ENCODE measurements around the gene ID3.

ID3 gene

GRCh38 chr1:23570001-23570691 is 10.8 kb upstream of the ID3 start:
- Histone ChIP-seq H3K4me3 (ENCODE audit: low read length) (no peak overlapping the region), H3K36me3 (ENCODE audit: insufficient read depth, low read length) (no peaks in the 10 kb centered on the region), H3K9me3 (replicated peaks; ENCODE audit: low read length) (no peaks in the 10 kb centered on the region), H3K9ac (ENCODE audit: low read depth, low read length) (no peak overlapping the region), H3K27me3 (ENCODE audit: control insufficient read depth, insufficient read depth, low read length) (no peaks in the 10 kb centered on the region), H3K4me2 (ENCODE audit: low read length) (no peak overlapping the region), H3K4me1 (ENCODE audit: control insufficient read depth, insufficient read depth, low read length) (peaks cover 22% of the 10 kb centered on the region)

GRCh38 chr1:23568608-23569383 is 9.5 kb upstream of the ID3 start:
- Histone ChIP-seq H3K9ac (ENCODE audit: low read depth, low read length) (peak overlapping the region; percentile 82), H3K4me3 (ENCODE audit: low read length) (peak overlapping the region; percentile 55), H3K4me1 (ENCODE audit: control insufficient read depth, insufficient read depth, low read length) (peaks cover 27% of the 10 kb centered on the region), H3K9me3 (replicated peaks; ENCODE audit: low read length) (no peaks in the 10 kb centered on the region), H3K36me3 (ENCODE audit: insufficient read depth, low read length) (no peaks in the 10 kb centered on the region), H3K4me2 (ENCODE audit: low read length) (peak overlapping the region; percentile 74), H3K27me3 (ENCODE audit: control insufficient read depth, insufficient read depth, low read length) (no peaks in the 10 kb centered on the region)

DNA sequence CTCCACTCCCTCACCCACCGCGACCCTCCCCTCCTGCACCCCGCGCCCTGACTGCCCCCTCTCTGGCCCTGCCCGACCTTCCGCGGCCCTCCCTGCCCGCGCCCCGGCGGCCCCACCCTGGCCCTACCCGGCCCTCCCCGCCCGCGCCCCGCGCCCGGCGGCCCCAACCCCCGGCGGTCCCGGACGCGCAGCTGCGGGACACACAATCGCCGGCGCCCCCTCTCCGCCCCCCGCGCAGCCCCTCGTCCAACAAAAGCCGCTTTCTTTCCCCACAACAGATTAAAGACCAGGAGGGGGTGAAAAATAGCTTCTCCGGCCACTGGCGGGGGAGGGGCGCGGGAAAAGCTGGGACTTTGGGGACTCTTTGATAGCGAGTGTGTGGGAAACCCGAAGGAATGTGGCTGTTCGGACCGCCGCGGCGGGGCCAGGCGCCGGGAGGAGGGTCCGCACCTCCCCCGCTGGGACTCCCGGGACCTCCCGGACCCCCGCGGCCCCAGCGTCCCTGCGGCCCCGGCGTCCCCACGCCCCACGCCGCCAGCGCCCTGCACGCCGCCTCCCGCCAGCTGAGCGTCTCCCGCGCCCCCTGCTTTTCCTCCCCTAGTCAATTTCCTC is 8.8 kb upstream of the ID3 start:
- Histone ChIP-seq H3K4me1 (ENCODE audit: control insufficient read depth, insufficient read depth, low read length) (peaks cover 34% of the 10 kb centered on the region), H3K9me3 (replicated peaks; ENCODE audit: low read length) (no peaks in the 10 kb centered on the region), H3K9ac (ENCODE audit: low read depth, low read length) (peak overlapping the region; percentile 82), H3K4me2 (ENCODE audit: low read length) (peak overlapping the region; percentile 74), H3K4me3 (ENCODE audit: low read length) (peak overlapping the region; percentile 55), H3K27me3 (ENCODE audit: control insufficient read depth, insufficient read depth, low read length) (no peaks in the 10 kb centered on the region), H3K36me3 (ENCODE audit: insufficient read depth, low read length) (no peaks in the 10 kb centered on the region)

GRCh38 chr1:23567629-23567995 is 8.3 kb upstream of the ID3 start:
- H3K4me1 ChIP-seq (ENCODE audit: control insufficient read depth, insufficient read depth, low read length): peaks cover 38% of the 10 kb centered on the region
- H3K9ac ChIP-seq (ENCODE audit: low read depth, low read length): peak overlapping the region; percentile 82
- no peaks in the 10 kb centered on the region for H3K9me3 ChIP-seq (replicated peaks; ENCODE audit: low read length)
- peak overlapping the region; percentile 74 for H3K4me2 ChIP-seq (ENCODE audit: low read length)
- no peaks in the 10 kb centered on the region for H3K27me3 ChIP-seq (ENCODE audit: control insufficient read depth, insufficient read depth, low read length)
- no peaks in the 10 kb centered on the region for H3K36me3 ChIP-seq (ENCODE audit: insufficient read depth, low read length)
- H3K4me3 ChIP-seq (ENCODE audit: low read length): peak overlapping the region; percentile 55

DNA sequence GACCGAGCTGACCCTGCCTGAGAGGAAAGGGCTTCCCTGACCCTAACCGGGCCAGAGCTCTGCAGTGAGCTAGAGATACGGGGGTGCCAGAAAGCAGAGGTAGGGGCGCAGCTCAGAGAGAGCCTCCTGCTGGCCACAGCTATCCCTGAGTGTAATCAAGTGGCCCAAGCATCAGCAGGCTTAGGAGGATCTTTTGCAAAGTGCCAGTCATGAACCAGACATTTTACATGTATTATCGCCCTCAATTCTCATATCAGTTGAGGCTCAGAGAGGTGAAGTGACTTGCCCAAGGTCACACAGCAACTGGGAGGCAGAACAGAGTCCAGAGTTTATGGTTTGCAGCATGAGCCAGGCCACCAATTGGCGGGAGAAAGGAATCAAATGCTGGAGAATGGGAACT is 7.0 kb upstream of the ID3 start:
- Histone ChIP-seq H3K27me3 (ENCODE audit: control insufficient read depth, insufficient read depth, low read length) (no peaks in the 10 kb centered on the region), H3K9me3 (replicated peaks; ENCODE audit: low read length) (no peaks in the 10 kb centered on the region), H3K4me1 (ENCODE audit: control insufficient read depth, insufficient read depth, low read length) (peaks cover 46% of the 10 kb centered on the region)

DNA sequence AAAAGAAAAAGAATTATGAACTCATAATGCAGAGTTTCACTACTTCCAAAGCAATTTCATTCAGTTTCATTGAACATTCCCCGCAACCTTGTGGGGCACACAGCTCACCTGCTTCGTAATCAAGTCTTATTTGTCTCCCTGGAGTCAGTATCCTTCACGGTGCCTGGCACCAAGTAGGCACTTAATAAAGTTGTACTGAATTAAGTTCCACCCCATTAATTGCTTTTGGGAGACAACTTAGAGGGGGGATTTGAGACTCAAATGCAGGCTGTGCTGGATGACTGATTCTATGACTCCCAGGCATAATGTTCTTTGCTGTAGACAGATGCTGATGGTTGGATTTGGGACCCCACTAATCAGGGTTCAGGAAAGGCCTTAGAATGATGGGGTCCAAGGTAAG is 6.5 kb upstream of the ID3 start:
- no peaks in the 10 kb centered on the region for H3K27me3 ChIP-seq (ENCODE audit: control insufficient read depth, insufficient read depth, low read length)
- H3K4me2 ChIP-seq (ENCODE audit: low read length): no peak overlapping the region
- no peaks in the 10 kb centered on the region for H3K36me3 ChIP-seq (ENCODE audit: insufficient read depth, low read length)
- H3K4me1 ChIP-seq (ENCODE audit: control insufficient read depth, insufficient read depth, low read length): peaks cover 51% of the 10 kb centered on the region
- no peak overlapping the region for H3K9ac ChIP-seq (ENCODE audit: low read depth, low read length)
- no peak overlapping the region for H3K4me3 ChIP-seq (ENCODE audit: low read length)
- no peaks in the 10 kb centered on the region for H3K9me3 ChIP-seq (replicated peaks; ENCODE audit: low read length)

More for the DNA sequence above, 7.0 kb upstream of the ID3 start:
- no peak overlapping the region for H3K4me2 ChIP-seq (ENCODE audit: low read length)
- H3K36me3 ChIP-seq (ENCODE audit: insufficient read depth, low read length): no peaks in the 10 kb centered on the region
- no peak overlapping the region for H3K9ac ChIP-seq (ENCODE audit: low read depth, low read length)
- no peak overlapping the region for H3K4me3 ChIP-seq (ENCODE audit: low read length)

GRCh38 chr1:23564529-23565122 is 5.3 kb upstream of the ID3 start:
- Histone ChIP-seq H3K4me2 (ENCODE audit: low read length) (no peak overlapping the region), H3K36me3 (ENCODE audit: insufficient read depth, low read length) (no peaks in the 10 kb centered on the region), H3K27me3 (ENCODE audit: control insufficient read depth, insufficient read depth, low read length) (no peaks in the 10 kb centered on the region), H3K4me1 (ENCODE audit: control insufficient read depth, insufficient read depth, low read length) (peaks cover 62% of the 10 kb centered on the region), H3K4me3 (ENCODE audit: low read length) (no peak overlapping the region), H3K9me3 (replicated peaks; ENCODE audit: low read length) (no peaks in the 10 kb centered on the region), H3K9ac (ENCODE audit: low read depth, low read length) (peak overlapping the region; percentile 84)

GRCh38 chr1:23563755-23564374 is 4.6 kb upstream of the ID3 start:
- Histone ChIP-seq H3K4me2 (ENCODE audit: low read length) (no peak overlapping the region), H3K9me3 (replicated peaks; ENCODE audit: low read length) (no peaks in the 10 kb centered on the region), H3K36me3 (ENCODE audit: insufficient read depth, low read length) (peaks cover 3% of the 10 kb centered on the region), H3K9ac (ENCODE audit: low read depth, low read length) (peak overlapping the region; percentile 84), H3K4me1 (ENCODE audit: control insufficient read depth, insufficient read depth, low read length) (peaks cover 58% of the 10 kb centered on the region), H3K4me3 (ENCODE audit: low read length) (no peak overlapping the region), H3K27me3 (ENCODE audit: control insufficient read depth, insufficient read depth, low read length) (no peaks in the 10 kb centered on the region)

DNA sequence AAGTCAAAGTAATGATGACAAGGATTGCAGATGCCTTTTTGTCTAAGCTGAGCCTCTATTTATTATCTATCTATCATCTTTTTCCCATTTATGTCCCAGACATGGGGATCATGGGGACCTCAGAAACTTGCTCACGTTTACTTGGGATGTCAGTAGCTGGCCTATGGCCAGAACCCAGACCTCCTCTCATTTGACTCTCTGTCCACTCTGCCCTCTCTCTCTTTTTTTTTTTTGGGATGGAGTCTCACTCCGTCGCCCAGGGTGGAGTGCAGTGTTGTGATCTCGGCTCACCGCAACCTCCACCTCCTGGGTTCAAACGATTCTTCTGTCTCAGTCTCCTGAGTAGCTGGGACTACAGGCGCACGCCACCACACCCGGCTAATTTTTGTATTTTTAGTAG is 3.7 kb upstream of the ID3 start:
- peak overlapping the region; percentile 57 for H3K4me2 ChIP-seq (ENCODE audit: low read length)
- H3K27me3 ChIP-seq (ENCODE audit: control insufficient read depth, insufficient read depth, low read length): no peaks in the 10 kb centered on the region
- no peak overlapping the region for H3K4me3 ChIP-seq (ENCODE audit: low read length)
- H3K4me1 ChIP-seq (ENCODE audit: control insufficient read depth, insufficient read depth, low read length): peaks cover 50% of the 10 kb centered on the region
- no peaks in the 10 kb centered on the region for H3K9me3 ChIP-seq (replicated peaks; ENCODE audit: low read length)
- H3K9ac ChIP-seq (ENCODE audit: low read depth, low read length): peak overlapping the region; percentile 84
- H3K36me3 ChIP-seq (ENCODE audit: insufficient read depth, low read length): peaks cover 12% of the 10 kb centered on the region

DNA sequence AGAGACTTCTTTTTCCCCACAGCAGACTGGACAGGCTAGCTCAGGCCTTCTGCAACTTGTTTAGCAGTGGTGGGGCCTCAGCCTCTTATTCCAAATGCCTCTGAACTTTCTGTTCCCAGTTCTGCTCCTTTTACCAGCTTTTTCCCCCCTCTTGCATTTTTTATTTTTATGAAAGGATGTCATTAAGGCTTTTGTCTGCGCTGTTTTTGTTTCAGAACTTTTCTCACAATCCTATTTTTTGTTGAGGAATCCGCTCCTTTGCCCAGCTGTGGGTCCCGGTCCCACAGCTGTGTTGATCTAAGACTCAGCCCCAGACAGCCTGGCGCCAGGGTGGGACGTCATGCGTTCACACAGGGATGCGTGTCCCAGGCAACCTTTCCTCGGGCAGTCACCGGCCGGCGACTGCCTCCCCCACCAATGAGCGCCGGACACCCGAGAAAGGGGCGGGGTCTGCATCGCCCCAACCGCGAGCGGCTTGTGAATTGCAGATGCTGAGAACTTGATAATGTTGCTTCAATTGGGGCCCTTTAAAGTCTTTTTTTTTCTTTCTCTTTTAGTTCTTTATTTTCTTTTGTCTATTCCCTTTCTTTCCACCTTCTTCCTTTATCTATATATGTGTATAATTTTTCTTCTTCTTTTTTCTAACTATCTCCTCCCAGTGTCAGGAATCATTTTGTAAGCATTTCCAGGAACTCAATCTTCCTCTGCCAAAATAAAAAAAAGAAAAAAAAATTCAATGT is 3.0 kb upstream of the ID3 start:
- peak overlapping the region; percentile 70 for H3K4me2 ChIP-seq (ENCODE audit: low read length)
- H3K9ac ChIP-seq (ENCODE audit: low read depth, low read length): peak overlapping the region; percentile 99
- H3K4me1 ChIP-seq (ENCODE audit: control insufficient read depth, insufficient read depth, low read length): peaks cover 49% of the 10 kb centered on the region
- peaks cover 18% of the 10 kb centered on the region for H3K36me3 ChIP-seq (ENCODE audit: insufficient read depth, low read length)
- H3K4me3 ChIP-seq (ENCODE audit: low read length): peak overlapping the region; percentile 27
- H3K9me3 ChIP-seq (replicated peaks; ENCODE audit: low read length): no peaks in the 10 kb centered on the region
- no peaks in the 10 kb centered on the region for H3K27me3 ChIP-seq (ENCODE audit: control insufficient read depth, insufficient read depth, low read length)

DNA sequence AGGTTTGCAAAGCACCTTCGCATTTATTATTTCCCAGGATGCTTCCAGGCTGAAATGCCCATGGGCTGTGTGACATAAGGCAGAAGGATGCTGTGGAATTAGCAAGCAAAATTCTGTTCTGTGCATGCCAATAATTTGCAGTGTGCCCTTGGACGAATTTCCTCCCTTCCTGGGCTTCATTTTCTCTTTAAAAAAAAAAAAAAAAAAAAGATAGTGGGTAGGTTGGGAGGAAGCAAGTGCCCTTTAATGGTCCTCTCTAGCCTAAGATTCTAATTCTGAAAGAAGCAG is 2.5 kb upstream of the ID3 start:
- Histone ChIP-seq H3K4me1 (ENCODE audit: control insufficient read depth, insufficient read depth, low read length) (peaks cover 54% of the 10 kb centered on the region), H3K9ac (ENCODE audit: low read depth, low read length) (peak overlapping the region; percentile 99), H3K9me3 (replicated peaks; ENCODE audit: low read length) (no peaks in the 10 kb centered on the region), H3K36me3 (ENCODE audit: insufficient read depth, low read length) (peaks cover 22% of the 10 kb centered on the region), H3K27me3 (ENCODE audit: control insufficient read depth, insufficient read depth, low read length) (no peaks in the 10 kb centered on the region), H3K4me2 (ENCODE audit: low read length) (peak overlapping the region; percentile 70), H3K4me3 (ENCODE audit: low read length) (peak overlapping the region; percentile 27)
